OCI-LY3 (cell line): ENCODE data around the gene LANCL3.
"Not testable (repeated sequence)": the region's sequence is repeated elsewhere in the genome, so short reads cannot be mapped to it uniquely, and the experiment has no call there.

Source experiments
- H2AFZ ChIP-seq: fragments of 200-600, 300-600 bp; shearing (Covaris generic); 2 replicates; pipeline ENCODE4 v1.6.0; 2014; ENCODE audit warnings: antibody characterized with exemption, low read depth, low read length
- H3K27ac ChIP-seq: fragments of 200-600, 300-600 bp; sonication (generic); 2 replicates; pipeline ENCODE4 v1.5.1; 2014; ENCODE audit warnings: mild to moderate bottlenecking, low read length, moderate library complexity, mixed read lengths
- H3K27me3 ChIP-seq: fragments of 200-600, 300-600 bp; sonication (generic); 2 replicates; pipeline ENCODE4 v1.6.1; 2014; ENCODE audit warnings: low read depth, low read length, mixed read lengths
- H3K36me3 ChIP-seq: fragments of 200-600, 300-600 bp; sonication (generic); replicated peaks from 2 replicates; pipeline ENCODE3; 2014; ENCODE audit warnings: low read depth, low read length, mixed read lengths
- H3K4me1 ChIP-seq: fragments of 300-600, 200-600 bp; sonication (generic); 2 replicates; pipeline ENCODE4 v1.6.1; 2014; ENCODE audit warnings: low read length, mixed read lengths
- H3K4me2 ChIP-seq: fragments of 200-600, 300-600 bp; sonication (generic); 2 replicates; pipeline ENCODE4 v1.6.1; 2014; ENCODE audit warnings: low read length, mixed read lengths
- H3K4me3 ChIP-seq: fragments of 300-600, 200-600 bp; sonication (generic); 2 replicates; pipeline ENCODE4 v1.5.1; 2014; ENCODE audit warnings: antibody characterized with exemption, mild to moderate bottlenecking, low read length, moderate library complexity
- H3K79me2 ChIP-seq: fragments of 300-600, 200-600 bp; shearing (Covaris generic); 2 replicates; pipeline ENCODE4 v1.6.1; 2014; ENCODE audit warnings: mild to moderate bottlenecking, low read length, mixed read lengths
- H3K9ac ChIP-seq: fragments of 300-600, 200-600 bp; shearing (Covaris generic); 2 replicates; pipeline ENCODE4 v1.6.0; 2014; ENCODE audit warnings: mild to moderate bottlenecking, low read length, moderate library complexity
- H3K9me3 ChIP-seq: fragments of 200-600, 300-600 bp; shearing (Covaris generic); 2 replicates; pipeline ENCODE4 v1.6.1; 2014; ENCODE audit warnings: low read length, mixed read lengths; ENCODE audit not compliant: insufficient read depth
- H4K20me1 ChIP-seq: fragments of 200-600, 300-600 bp; sonication (generic); 2 replicates; pipeline ENCODE4 v1.6.1; 2016; ENCODE audit warnings: low read length, mixed read lengths; ENCODE audit not compliant: insufficient read depth
- CTCF ChIP-seq: fragments of 200-600, 300-600 bp; sonication (generic); IDR thresholded peaks from 2 replicates; pipeline ENCODE4 v1.5.1; 2014; ENCODE audit warnings: antibody characterized with exemption, low read length, low read depth
- EZH2phosphoT487 ChIP-seq: fragments of 200-600 bp; shearing (Covaris generic); IDR thresholded peaks from 2 replicates; pipeline ENCODE4 v1.6.1; 2018; ENCODE audit warnings: antibody characterized with exemption, mixed run types, low read depth

LANCL3 gene

GRCh38 chrX:37578045-37578444 lies 6.6 kb downstream of the LANCL3 start:
- peaks cover 6% of the 10 kb centered on the region for H3K4me1 ChIP-seq
- H4K20me1 ChIP-seq: no peaks in the 10 kb centered on the region
- H2AFZ ChIP-seq: no peak overlapping the region
- no peaks in the 10 kb centered on the region for H3K27me3 ChIP-seq
- H3K4me2 ChIP-seq: no peak overlapping the region
- H3K9me3 ChIP-seq: no peaks in the 10 kb centered on the region
- H3K4me3 ChIP-seq: no peak overlapping the region
- H3K27ac ChIP-seq: no peak overlapping the region
- no peak overlapping the region for H3K9ac ChIP-seq
- no peak for TF ChIP-seq CTCF
- no peak for TF ChIP-seq EZH2phosphoT487
- no peaks in the 10 kb centered on the region for H3K36me3 ChIP-seq
- H3K79me2 ChIP-seq: no peaks in the 10 kb centered on the region

- Histone ChIP-seq H3K4me1 (no peaks in the 10 kb centered on the region), H4K20me1 (no peaks in the 10 kb centered on the region), H3K4me3 (no peak overlapping the region), H2AFZ (no peak overlapping the region), H3K4me2 (no peak overlapping the region), H3K36me3 (no peaks in the 10 kb centered on the region), H3K9me3 (no peaks in the 10 kb centered on the region), H3K27ac (no peak overlapping the region), H3K27me3 (no peaks in the 10 kb centered on the region), H3K9ac (no peak overlapping the region), H3K79me2 (no peaks in the 10 kb centered on the region)
- TF ChIP-seq CTCF (no peak), EZH2phosphoT487 (no peak)
Measured at GRCh38 chrX:37580080-37580479, 8.6 kb downstream of the LANCL3 start.

- not testable (repeated sequence) for H3K4me3 ChIP-seq, H2AFZ ChIP-seq, H3K27me3 ChIP-seq, H3K36me3 ChIP-seq, H3K9ac ChIP-seq, H3K27ac ChIP-seq, H4K20me1 ChIP-seq, H3K4me1 ChIP-seq, H3K9me3 ChIP-seq, H3K4me2 ChIP-seq, H3K79me2 ChIP-seq
Measured at GRCh38 chrX:37587337-37587736, 15.9 kb downstream of the LANCL3 start.

- Histone ChIP-seq H3K27me3 (no peaks in the 10 kb centered on the region), H4K20me1 (no peaks in the 10 kb centered on the region), H2AFZ (no peak overlapping the region), H3K4me2 (no peak overlapping the region), H3K27ac (no peak overlapping the region), H3K4me1 (no peaks in the 10 kb centered on the region), H3K36me3 (no peaks in the 10 kb centered on the region), H3K9ac (no peak overlapping the region), H3K79me2 (no peaks in the 10 kb centered on the region), H3K9me3 (no peaks in the 10 kb centered on the region), H3K4me3 (no peak overlapping the region)
- TF ChIP-seq CTCF: no peak
- TF ChIP-seq EZH2phosphoT487: no peak
Measured at GRCh38 chrX:37590047-37590446, 18.6 kb downstream of the LANCL3 start.

- Histone ChIP-seq H3K9me3 (no peaks in the 10 kb centered on the region), H3K27me3 (no peaks in the 10 kb centered on the region), H3K4me1 (no peaks in the 10 kb centered on the region), H3K4me3 (no peak overlapping the region), H4K20me1 (no peaks in the 10 kb centered on the region), H3K4me2 (no peak overlapping the region), H3K9ac (no peak overlapping the region), H2AFZ (no peak overlapping the region), H3K79me2 (no peaks in the 10 kb centered on the region), H3K27ac (no peak overlapping the region), H3K36me3 (no peaks in the 10 kb centered on the region)
- TF ChIP-seq EZH2phosphoT487 (no peak), CTCF (no peak)
Measured at GRCh38 chrX:37594755-37595382, 23.4 kb downstream of the LANCL3 start.
